Body of pancreas (tissue), 4 donors: ENCODE data around the gene TIAM1. TPM values are rescaled to one million over a fixed set of nuclear protein-coding genes. Genes with fewer than 3 reads are reported as not detected.

Experiments used
- ATAC-seq: fragments of 150-250 bp; one replicate; pipeline ENCODE4 v1.9.1; 2016
- DNase-seq, 4 donors: peaks; one replicate each; pipeline ENCODE4 v3.0.0-alpha.2; 2019
- H3K27ac ChIP-seq, 4 donors: fragments of 200-600 bp; sonication (generic); 1 replicate in 3 of 4; 2 replicates in 1 of 4; pipeline versions ENCODE4 v1.5.1 to v1.6.1; 2016 to 2019; ENCODE audit warnings: mild to moderate bottlenecking in 1 of 4, mixed read lengths in 1 of 4, moderate library complexity in 1 of 4
- H3K27me3 ChIP-seq, 2 donors: fragments of 200-600 bp; sonication (generic); one replicate each; pipeline ENCODE4 v1.6.0; 2016; ENCODE audit warnings: mild to moderate bottlenecking in 1 of 2
- H3K36me3 ChIP-seq, 2 donors: fragments of 200-600 bp; sonication (generic); replicated peaks in 1 of 2; 2 replicates each; pipeline ENCODE4 v1.5.1; 2016; ENCODE audit warnings: low read depth in 2 of 2; ENCODE audit not compliant: insufficient read depth in 1 of 2
- H3K4me1 ChIP-seq: fragments of 200-600 bp; sonication (generic); one replicate; pipeline ENCODE4 v1.6.0; 2016
- H3K4me3 ChIP-seq, 2 donors: fragments of 200-600 bp; sonication (generic); 1 replicate in 1 of 2; 2 replicates in 1 of 2; pipeline ENCODE4 v1.5.1; 2016 to 2019
- H3K9me3 ChIP-seq, 3 donors: fragments of 200-600 bp; sonication (generic); 1 replicate in 2 of 3; 2 replicates in 1 of 3; pipeline ENCODE4 v1.5.1; 2016
- CTCF ChIP-seq, 7 experiments: fragments of 450-650 bp in 4 of 7; fragments of 200-600 bp in 3 of 7; sonication (generic) in 3 of 7; IDR thresholded peaks; one replicate each; pipeline ENCODE4 v1.5.1; 2016 to 2019; ENCODE audit warnings: antibody characterized with exemption in 7 of 7
- POLR2A ChIP-seq, 3 donors: fragments of 450-650 bp; IDR thresholded peaks; one replicate each; pipeline ENCODE4 v1.6.1; 2016; ENCODE audit warnings: antibody characterized with exemption in 3 of 3, mild to moderate bottlenecking in 2 of 3
- WGBS, 2 donors: methylation state at CpG; one replicate each; pipeline ENCODE4 v1.1.5; 2017; 5-methylcytosine and 5-hydroxymethylcytosine counted together
- intact Hi-C: fragments of 100-400 bp; cut with DNase I; formaldehyde crosslinking; loops from one replicate; pipeline ENCODE4 v1.15.1; 2023
- total RNA-seq, 2 donors: library from RNA; depleted of rRNA; stranded (reverse); fragments of >200 nt; gene quantifications; one replicate each; pipeline ENCODE4 v1.1.0, GENCODE V29; 2016

Gene TIAM1
- total RNA-seq, 2 donors from 2014 or later = 3.6 to 8.8 TPM

GRCh38 chr21:31141389-31142000 is 202.6 kb downstream of the TIAM1 start:
- 59 to 79% methylated on average over 9 to 11 of the region's 11 CpGs for WGBS, 2 donors
- H3K9me3 ChIP-seq = no peaks in the 10 kb centered on the region
- H3K4me1 ChIP-seq = no peaks in the 10 kb centered on the region
- ATAC-seq (no peak), DNase-seq (no peak)
- H3K4me3 ChIP-seq = no peak overlapping the region
- H3K27me3 ChIP-seq = no peaks in the 10 kb centered on the region
- intact Hi-C loops = no loop called here
- no peak overlapping the region for H3K27ac ChIP-seq
- TF ChIP-seq CTCF (IDR thresholded peaks at IDR 0.05) (no peak), POLR2A (IDR thresholded peaks at IDR 0.05) (no peak)
- H3K36me3 ChIP-seq = no peaks in the 10 kb centered on the region

GRCh38 chr21:31140676-31141075 is 203.4 kb downstream of the TIAM1 start:
- no peaks in the 10 kb centered on the region for H3K36me3 ChIP-seq
- no peaks in the 10 kb centered on the region for H3K4me1 ChIP-seq
- TF ChIP-seq POLR2A (IDR thresholded peaks at IDR 0.05) = no peak
- no peak for TF ChIP-seq CTCF (IDR thresholded peaks at IDR 0.05)
- H3K4me3 ChIP-seq = no peak overlapping the region
- intact Hi-C loops = no loop called here
- ATAC-seq = no peak
- H3K27me3 ChIP-seq = no peaks in the 10 kb centered on the region
- DNase-seq = no peak
- H3K27ac ChIP-seq = no peak overlapping the region
- no peaks in the 10 kb centered on the region for H3K9me3 ChIP-seq

- Histone ChIP-seq H3K4me3 (no peak overlapping the region), H3K4me1 (no peaks in the 10 kb centered on the region), H3K27ac (no peak overlapping the region), H3K27me3 (no peaks in the 10 kb centered on the region), H3K9me3 (no peaks in the 10 kb centered on the region), H3K36me3 (no peaks in the 10 kb centered on the region)
- no peak for DNase-seq
- no peak for ATAC-seq
- TF ChIP-seq POLR2A (IDR thresholded peaks at IDR 0.05) (no peak), CTCF (IDR thresholded peaks at IDR 0.05) (no peak)
- intact Hi-C loops = no loop called here
- 48 to 61% methylated on average over 1 of the region's 1 CpG for WGBS, 2 donors
Measured at GRCh38 chr21:31140025-31140424, 204.0 kb downstream of the TIAM1 start.

- intact Hi-C loops = no loop called here
- Histone ChIP-seq H3K9me3 (no peaks in the 10 kb centered on the region), H3K36me3 (no peaks in the 10 kb centered on the region), H3K4me3 (no peak overlapping the region), H3K4me1 (no peaks in the 10 kb centered on the region), H3K27ac (no peak overlapping the region), H3K27me3 (no peaks in the 10 kb centered on the region)
- TF ChIP-seq CTCF (IDR thresholded peaks at IDR 0.05) = no peak
- TF ChIP-seq POLR2A (IDR thresholded peaks at IDR 0.05) = no peak
- ATAC-seq (no peak), DNase-seq (no peak)
- 29 to 80% methylated on average over 1 of the region's 1 CpG for WGBS, 2 donors
Measured at GRCh38 chr21:31137960-31138359, 206.1 kb downstream of the TIAM1 start.

GRCh38 chr21:31136891-31137290 is 207.2 kb downstream of the TIAM1 start:
- Histone ChIP-seq H3K9me3 (no peaks in the 10 kb centered on the region), H3K4me3 (no peak overlapping the region), H3K27ac (no peak overlapping the region), H3K27me3 (no peaks in the 10 kb centered on the region), H3K36me3 (no peaks in the 10 kb centered on the region), H3K4me1 (no peaks in the 10 kb centered on the region)
- intact Hi-C loops = no loop called here
- TF ChIP-seq CTCF (IDR thresholded peaks at IDR 0.05) = no peak
- no peak for TF ChIP-seq POLR2A (IDR thresholded peaks at IDR 0.05)
- DNase-seq (peak in 2 of 4 donors; percentile 11 to 29), ATAC-seq (no peak)
- 64 to 65% methylated on average over 12 of the region's 12 CpGs for WGBS, 2 donors
